ENCODE measurements around the gene SFXN4. TPM values are rescaled to one million over a fixed set of nuclear protein-coding genes. Genes with fewer than 3 reads are reported as not detected.

SFXN4 gene
- total and polyA plus RNA-seq, 2 of the 4 experiments (the other 2 are of a cell fraction): 12.0 to 12.5 TPM

- no peak for TF ChIP-seq FOS (IDR thresholded peaks at IDR 0.05; ENCODE audit: low read depth, low read length)
Measured at GRCh38 chr10:119101366-119102098, 64.0 kb downstream of the SFXN4 start (continued).

DNA sequence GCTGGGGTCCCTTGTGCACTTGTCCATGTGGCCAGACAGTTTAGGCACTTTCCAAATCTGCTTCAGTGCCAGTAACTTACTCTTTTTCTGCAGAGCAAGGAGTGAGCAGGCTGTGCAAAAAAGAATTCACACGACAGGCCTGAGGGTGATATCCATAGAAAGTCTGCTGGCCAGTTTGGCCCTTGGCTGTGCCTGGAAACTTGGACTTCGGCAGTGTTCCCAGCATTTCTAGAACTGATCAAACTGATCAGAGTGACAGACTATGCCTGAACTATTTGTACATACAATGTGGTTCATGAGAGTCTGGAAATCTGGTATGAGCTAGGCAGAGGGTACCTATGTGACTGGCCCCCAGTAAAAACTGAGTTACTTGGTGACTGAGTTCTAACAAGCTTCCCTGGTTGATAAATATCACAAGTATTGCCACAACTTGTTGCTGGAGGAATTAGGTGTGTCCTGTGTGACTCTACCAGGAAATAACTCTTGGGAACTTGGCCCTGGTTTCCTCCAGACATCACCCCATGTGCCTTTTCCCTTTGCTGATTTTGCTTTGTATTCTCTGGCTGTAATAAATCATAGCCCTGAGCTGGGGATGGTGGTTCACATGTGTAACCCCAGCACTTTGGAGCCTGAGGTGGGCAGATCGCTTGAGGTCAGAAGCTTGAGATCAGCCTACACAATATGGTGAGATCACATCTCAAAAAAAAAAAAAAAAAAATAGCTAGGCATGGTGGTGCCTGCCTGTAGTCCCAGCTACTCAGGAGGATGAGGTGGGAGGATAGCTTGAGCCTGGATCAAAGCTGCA, 64.9 kb downstream of the SFXN4 start:
- 80% methylated on average over 1 of the region's 3 CpGs; no CpG with 5 or more reads in 1 of the 2 experiments for WGBS, 2 experiments (ENCODE audit: extremely low coverage in 2 of 2, insufficient read length in 1 of 2)
- Histone ChIP-seq H3K4me3 (ENCODE audit: insufficient read depth, low read depth, low read length) (no peak overlapping the region), H3K4me1 (ENCODE audit: control insufficient read depth, insufficient read depth, low read length) (peaks cover under 1% of the 10 kb centered on the region; the same call in 1 of the 2 replicates), H3K27ac (ENCODE audit: insufficient read depth, low read length) (no peak overlapping the region), H3K36me3 (ENCODE audit: control insufficient read depth, insufficient read depth, low read length) (no peaks in the 10 kb centered on the region), H2BK120ac (ENCODE audit: low read depth, low read length) (no peak overlapping the region), H3K79me1 (ENCODE audit: low read depth in 1 of 2, low read length in 2 of 2) (peaks cover 8 to 11% of the 10 kb centered on the region in 2 experiments), H4K91ac (ENCODE audit: insufficient read depth, low read depth, low read length) (no peak overlapping the region), H3K9ac (ENCODE audit: low read depth, low read length) (no peak overlapping the region), H2AFZ (replicated peaks; ENCODE audit: low read length, poor library complexity) (no peak overlapping the region), H3K4ac (ENCODE audit: low read depth, low read length) (no peak overlapping the region), H3K4me2 (ENCODE audit: low read depth, low read length) (no peak overlapping the region), H3K56ac (ENCODE audit: extremely low read depth, insufficient read depth, low read length) (no peak overlapping the region), H3K9me3 (ENCODE audit: control insufficient read depth, insufficient read depth, low read length) (no peaks in the 10 kb centered on the region), H2BK5ac (ENCODE audit: low read depth, low read length, poor library complexity, severe bottlenecking) (no peak overlapping the region), H4K8ac (ENCODE audit: low read depth in 2 of 2, low read length in 2 of 2) (no peak overlapping the region), H3K14ac (replicated peaks; ENCODE audit: low read depth, low read length) (no peak overlapping the region), H3K23ac (ENCODE audit: low read depth, low read length) (no peak overlapping the region), H2BK20ac (ENCODE audit: low read depth, low read length) (no peak overlapping the region), H4K20me1 (ENCODE audit: insufficient read depth, low read length) (peaks cover 4% of the 10 kb centered on the region; the same call in 1 of the 2 replicates), H2AK5ac (ENCODE audit: low read depth, low read length) (no peak overlapping the region), H3K27me3 (ENCODE audit: control insufficient read depth, insufficient read depth, low read length) (no peaks in the 10 kb centered on the region), H2BK15ac (ENCODE audit: low read depth, low read length) (no peak overlapping the region), H3K18ac (ENCODE audit: low read depth, low read length) (no peak overlapping the region), H2AK9ac (replicated peaks; ENCODE audit: low read depth, low read length, poor library complexity) (no peak overlapping the region), H3K9me1 (ENCODE audit: insufficient read depth, low read length) (0 out of 2 replicates have a peak, but pooled peaks cover 5% of the 10 kb centered on the region), H4K5ac (ENCODE audit: low read depth, low read length) (no peak overlapping the region)
- ATAC-seq (ENCODE audit: low read depth) (no peak), DNase-seq (no peak)
- ChIA-PET CTCF (interaction anchor here (0.6 kb wide), 1 partner anchor 15 kb away, joined by 3 read pairs; no protein-coding TSS in a partner anchor), POLR2A (ENCODE audit: unreplicated experiment) (no interaction called here)
- no TSS peak for BruUV-seq (replicated peaks)
- in situ Hi-C loops (cut with MboI; ENCODE audit: low sequenced_read_pairs) (no loop called here), intact Hi-C loops (cut with micrococcal nuclease) (no loop called here), dilution Hi-C loops (cut with HindIII; ENCODE audit: low sequenced_read_pairs, unreplicated experiment) (no loop called here)
- TF ChIP-seq POLR2A (IDR thresholded peaks at IDR 0.05; ENCODE audit: low read depth, low read length) (no peak), RCOR1 (IDR thresholded peaks at IDR 0.05; ENCODE audit: insufficient replicate concordance, low read length) (no peak), FOS (IDR thresholded peaks at IDR 0.05; ENCODE audit: low read depth, low read length) (no peak), MXI1 (IDR thresholded peaks at IDR 0.05; ENCODE audit: borderline replicate concordance, low read depth, low read length) (no peak)

Measured in IMR-90 (cell line).